Measurements from ENCODE around the gene FUZ. TPM values are rescaled to one million over a fixed set of nuclear protein-coding genes. Genes with fewer than 3 reads are reported as not detected.

FUZ gene
- total and polyA plus RNA-seq, 2 of the 8 experiments (the other 6 are each of a cell fraction or from before 2014, with no cell fraction given) = 28.4 to 33.9 TPM

DNA sequence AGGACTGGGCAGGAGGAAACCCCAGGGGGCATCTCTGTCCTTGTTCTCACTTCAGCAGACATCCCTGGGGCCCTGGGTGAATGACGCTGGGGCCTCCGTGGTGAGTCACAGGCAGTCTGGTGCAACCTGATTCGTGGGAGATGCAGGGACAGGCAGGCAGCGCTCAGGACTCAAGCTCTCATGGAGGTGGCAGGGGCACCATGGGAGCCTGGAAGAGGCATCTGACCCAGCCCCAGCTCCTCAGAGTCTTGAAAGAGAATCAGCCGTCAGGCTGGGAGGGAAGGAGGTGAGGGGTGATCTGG lies 23.9 kb upstream of the FUZ start:
- Histone ChIP-seq H3K4me3 (ENCODE audit: extremely low read depth in 1 of 4, insufficient read depth in 2 of 4, low read depth in 3 of 4, low read length in 4 of 4) (no peak overlapping the region), H3K27me3 (replicated peaks in 1 of 4; ENCODE audit: control insufficient read depth in 3 of 4, extremely low read depth in 1 of 4, insufficient read depth in 3 of 4, low read length in 3 of 4) (no peaks in the 10 kb centered on the region), H2AK5ac (ENCODE audit: low read depth, low read length) (no peak overlapping the region), H3K23ac (ENCODE audit: insufficient read length) (no peak overlapping the region), H2BK120ac (replicated peaks; ENCODE audit: low read depth, low read length) (no peak overlapping the region), H3K79me1 (ENCODE audit: low read depth, low read length) (no peaks in the 10 kb centered on the region), H4K20me1 (replicated peaks in 1 of 2; ENCODE audit: control insufficient read depth in 1 of 2, insufficient read depth in 2 of 2, low read length in 2 of 2) (peaks cover 1 to 5% of the 10 kb centered on the region in 2 experiments), H2BK20ac (ENCODE audit: low read length) (no peak overlapping the region), H2BK12ac (ENCODE audit: low read depth, low read length) (no peak overlapping the region), H3K4me2 (ENCODE audit: insufficient read depth in 1 of 2, low read depth in 2 of 2, low read length in 2 of 2) (no peak overlapping the region), H3K4ac (replicated peaks; ENCODE audit: insufficient read length, low read depth, low read length) (no peak overlapping the region), H4K5ac (ENCODE audit: insufficient read length, low read depth, low read length) (no peak overlapping the region), H3K9me3 (ENCODE audit: insufficient read depth in 2 of 2, low read depth in 1 of 2, low read length in 1 of 2) (no peaks in the 10 kb centered on the region), H3K56ac (replicated peaks; ENCODE audit: insufficient read length, low read depth, low read length) (no peak overlapping the region), H3K23me2 (ENCODE audit: low read depth, low read length) (no peaks in the 10 kb centered on the region), H3K18ac (ENCODE audit: extremely low read depth, low read length) (no peak overlapping the region), H2AFZ (ENCODE audit: low read length) (no peak overlapping the region), H2BK15ac (ENCODE audit: low read length) (no peak overlapping the region), H3K79me2 (ENCODE audit: control insufficient read depth in 1 of 2, insufficient read depth in 2 of 2, low read length in 2 of 2) (no peaks in the 10 kb centered on the region), H3K9ac (replicated peaks in 1 of 4; ENCODE audit: extremely low read depth in 1 of 4, low read depth in 3 of 4, low read length in 3 of 4) (no peak overlapping the region), H4K8ac (ENCODE audit: extremely low read depth, insufficient read depth, low read length) (no peak overlapping the region), H3K4me1 (replicated peaks in 1 of 4; ENCODE audit: control insufficient read depth in 3 of 4, insufficient read depth in 4 of 4, low read length in 3 of 4) (no peaks in the 10 kb centered on the region), H3K36me3 (ENCODE audit: control insufficient read depth in 2 of 4, insufficient read depth in 4 of 4, low read length in 3 of 4) (peaks cover 11 to 38% (median 28%) of the 10 kb centered on the region in 4 experiments; a peak in 6 of 8 replicates), H4K91ac (replicated peaks; ENCODE audit: insufficient read length, low read length) (no peak overlapping the region), H2BK5ac (ENCODE audit: low read depth, low read length) (no peak overlapping the region), H3K27ac (ENCODE audit: low read depth, low read length) (no peak overlapping the region), H3K14ac (ENCODE audit: insufficient read length) (no peak overlapping the region)
- POLR2A ChIA-PET (ENCODE audit: partially characterized antibody) = interaction anchor here (0.9 to 2.3 kb wide), 7 partner anchors 9 to 24 kb away, joined by 3 to 7 read pairs (median 4); no protein-coding TSS in a partner anchor
- FAIRE-seq = no peak
- CTCF ChIA-PET (ENCODE audit: partially characterized antibody) = interaction anchor here (0.9 to 1.0 kb wide), 3 partner anchors 8 to 153 kb away, joined by 3 to 4 read pairs (median 3); no protein-coding TSS in a partner anchor
- DNase-seq (ENCODE audit: low read depth in 1 of 2, low spot score in 2 of 2) = no peak
- WGBS, 2 experiments (ENCODE audit: extremely low coverage in 1 of 2, insufficient coverage in 1 of 2, insufficient read length in 1 of 2, insufficient replicate concordance in 2 of 2, low coverage in 1 of 2, low lambda C conversion rate in 2 of 2, missing lambda C conversion rate in 1 of 2) = 86% methylated on average over 5 of the region's 5 CpGs; no CpG with 5 or more reads in 1 of the 2 experiments
- TF ChIP-seq SRF (IDR thresholded peaks at IDR 0.05; ENCODE audit: low read depth, low read length) (no peak), KDM4A (IDR thresholded peaks at IDR 0.05; ENCODE audit: low read depth, low read length, severe bottlenecking) (no peak), POLR2A (IDR thresholded peaks at IDR 0.05; ENCODE audit: control extremely low read depth in 1 of 2, low read depth in 2 of 2, low read length in 2 of 2) (no peak), CEBPB (IDR thresholded peaks at IDR 0.05; ENCODE audit: low read depth, low read length) (no peak), YY1 (IDR thresholded peaks at IDR 0.05; ENCODE audit: low read depth, low read length) (no peak), ASH2L (IDR thresholded peaks at IDR 0.05; ENCODE audit: low read length) (no peak), RAD21 (IDR thresholded peaks at IDR 0.05 in 1 of 2, conservative IDR thresholded peaks at IDR 0.05 in 1 of 2; ENCODE audit: low read depth in 2 of 2, low read length in 2 of 2) (no peak), EGR1 (IDR thresholded peaks at IDR 0.05; ENCODE audit: borderline replicate concordance, low read depth, low read length) (no peak), KDM1A (IDR thresholded peaks at IDR 0.05; ENCODE audit: borderline replicate concordance, low read length) (no peak)
- TF ChIP-seq, protein P1, sequence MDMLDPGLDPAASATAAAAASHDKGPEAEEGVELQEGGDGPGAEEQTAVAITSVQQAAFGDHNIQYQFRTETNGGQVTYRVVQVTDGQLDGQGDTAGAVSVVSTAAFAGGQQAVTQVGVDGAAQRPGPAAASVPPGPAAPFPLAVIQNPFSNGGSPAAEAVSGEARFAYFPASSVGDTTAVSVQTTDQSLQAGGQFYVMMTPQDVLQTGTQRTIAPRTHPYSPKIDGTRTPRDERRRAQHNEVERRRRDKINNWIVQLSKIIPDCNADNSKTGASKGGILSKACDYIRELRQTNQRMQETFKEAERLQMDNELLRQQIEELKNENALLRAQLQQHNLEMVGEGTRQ (IDR thresholded peaks at IDR 0.05; ENCODE audit: low read length) = no peak
- TF ChIP-seq, protein P2, sequence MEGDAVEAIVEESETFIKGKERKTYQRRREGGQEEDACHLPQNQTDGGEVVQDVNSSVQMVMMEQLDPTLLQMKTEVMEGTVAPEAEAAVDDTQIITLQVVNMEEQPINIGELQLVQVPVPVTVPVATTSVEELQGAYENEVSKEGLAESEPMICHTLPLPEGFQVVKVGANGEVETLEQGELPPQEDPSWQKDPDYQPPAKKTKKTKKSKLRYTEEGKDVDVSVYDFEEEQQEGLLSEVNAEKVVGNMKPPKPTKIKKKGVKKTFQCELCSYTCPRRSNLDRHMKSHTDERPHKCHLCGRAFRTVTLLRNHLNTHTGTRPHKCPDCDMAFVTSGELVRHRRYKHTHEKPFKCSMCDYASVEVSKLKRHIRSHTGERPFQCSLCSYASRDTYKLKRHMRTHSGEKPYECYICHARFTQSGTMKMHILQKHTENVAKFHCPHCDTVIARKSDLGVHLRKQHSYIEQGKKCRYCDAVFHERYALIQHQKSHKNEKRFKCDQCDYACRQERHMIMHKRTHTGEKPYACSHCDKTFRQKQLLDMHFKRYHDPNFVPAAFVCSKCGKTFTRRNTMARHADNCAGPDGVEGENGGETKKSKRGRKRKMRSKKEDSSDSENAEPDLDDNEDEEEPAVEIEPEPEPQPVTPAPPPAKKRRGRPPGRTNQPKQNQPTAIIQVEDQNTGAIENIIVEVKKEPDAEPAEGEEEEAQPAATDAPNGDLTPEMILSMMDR (IDR thresholded peaks at IDR 0.05; ENCODE audit: control extremely low read depth in 1 of 3, insufficient read depth in 1 of 3, low read depth in 1 of 3, low read length in 3 of 3) = no peak

Measured in H1 (cell line).